ENCODE data around the gene SLC5A3. TPM values are rescaled to one million over a fixed set of nuclear protein-coding genes. Genes with fewer than 3 reads are reported as not detected.

Gene SLC5A3
- total and polyA plus RNA-seq, 12 donors = 0.58 to 7.4 (median 2.7) TPM

DNA sequence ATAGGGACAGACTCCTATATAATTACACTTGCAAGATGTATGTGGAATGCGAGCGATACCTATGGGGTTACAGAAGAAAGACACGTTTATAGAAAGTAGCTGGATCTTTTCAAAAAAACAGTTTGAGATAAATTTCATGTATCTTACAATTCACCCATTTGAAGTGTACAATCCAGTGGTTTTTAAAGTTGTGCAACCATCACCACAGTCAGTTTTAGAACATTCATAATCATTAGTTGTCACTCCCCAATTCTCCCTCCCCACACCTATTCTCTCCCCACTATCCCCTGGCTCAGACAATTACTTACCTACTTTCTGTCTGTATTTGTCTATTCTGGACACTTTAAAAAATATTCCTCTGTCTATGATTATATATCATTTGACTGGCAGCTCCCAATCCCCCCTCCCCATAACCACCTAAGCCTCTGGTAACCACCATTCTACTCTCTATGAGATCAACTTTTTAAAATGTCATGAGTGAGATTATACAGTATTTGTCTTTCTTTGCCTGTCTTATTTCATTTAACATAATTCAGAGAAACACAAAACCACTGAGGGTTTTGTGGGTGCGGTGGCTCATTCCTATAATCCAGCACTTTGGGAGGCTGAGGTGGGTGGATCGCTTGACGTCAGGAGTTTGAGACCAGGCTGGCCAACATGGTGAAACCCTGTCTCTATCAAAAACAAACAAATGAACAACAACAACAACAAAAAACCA lies 39.1 kb downstream of the SLC5A3 start:
- ATAC-seq (no peak), DNase-seq (no peak)
- intact Hi-C loops (cut with DNase I) = no loop called here
- no peaks in the 10 kb centered on the region for H3K36me3 ChIP-seq
- 94 to 97% methylated on average over 6 of the region's 6 CpGs for WGBS, 2 donors
- no peak overlapping the region for H3K27ac ChIP-seq
- H3K4me1 ChIP-seq = peaks cover 0 to 16% (median 5%) of the 10 kb centered on the region in 9 donors
- H3K9me3 ChIP-seq = no peaks in the 10 kb centered on the region
- H3K27me3 ChIP-seq = no peaks in the 10 kb centered on the region
- no peak overlapping the region for H3K4me3 ChIP-seq
- TF ChIP-seq, protein P1, sequence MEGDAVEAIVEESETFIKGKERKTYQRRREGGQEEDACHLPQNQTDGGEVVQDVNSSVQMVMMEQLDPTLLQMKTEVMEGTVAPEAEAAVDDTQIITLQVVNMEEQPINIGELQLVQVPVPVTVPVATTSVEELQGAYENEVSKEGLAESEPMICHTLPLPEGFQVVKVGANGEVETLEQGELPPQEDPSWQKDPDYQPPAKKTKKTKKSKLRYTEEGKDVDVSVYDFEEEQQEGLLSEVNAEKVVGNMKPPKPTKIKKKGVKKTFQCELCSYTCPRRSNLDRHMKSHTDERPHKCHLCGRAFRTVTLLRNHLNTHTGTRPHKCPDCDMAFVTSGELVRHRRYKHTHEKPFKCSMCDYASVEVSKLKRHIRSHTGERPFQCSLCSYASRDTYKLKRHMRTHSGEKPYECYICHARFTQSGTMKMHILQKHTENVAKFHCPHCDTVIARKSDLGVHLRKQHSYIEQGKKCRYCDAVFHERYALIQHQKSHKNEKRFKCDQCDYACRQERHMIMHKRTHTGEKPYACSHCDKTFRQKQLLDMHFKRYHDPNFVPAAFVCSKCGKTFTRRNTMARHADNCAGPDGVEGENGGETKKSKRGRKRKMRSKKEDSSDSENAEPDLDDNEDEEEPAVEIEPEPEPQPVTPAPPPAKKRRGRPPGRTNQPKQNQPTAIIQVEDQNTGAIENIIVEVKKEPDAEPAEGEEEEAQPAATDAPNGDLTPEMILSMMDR (IDR thresholded peaks at IDR 0.05) = no peak

DNA sequence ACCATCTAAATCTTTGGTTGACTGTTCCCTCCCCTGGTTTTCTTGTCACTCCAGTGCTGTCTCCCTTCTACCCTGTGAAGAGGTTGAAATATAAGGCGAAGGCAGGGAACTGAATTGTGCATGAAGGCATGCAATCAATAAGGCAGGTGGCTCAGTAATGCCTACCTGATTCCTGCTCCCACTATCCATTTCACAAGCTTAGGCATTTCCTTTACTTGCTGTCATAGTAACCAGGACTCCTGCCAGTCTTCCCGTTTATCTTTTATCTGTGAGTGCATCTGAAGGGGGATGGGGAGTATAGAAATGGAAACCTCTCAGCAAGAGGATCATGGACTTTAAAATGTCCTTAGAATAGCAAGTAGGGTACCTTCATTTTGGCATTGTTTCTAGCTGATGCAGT lies 40.5 kb downstream of the SLC5A3 start:
- Histone ChIP-seq H3K9me3 (no peaks in the 10 kb centered on the region), H3K27ac (no peak overlapping the region), H3K36me3 (no peaks in the 10 kb centered on the region), H3K4me3 (no peak overlapping the region), H3K4me1 (peaks cover 0 to 16% (median 5%) of the 10 kb centered on the region in 9 donors), H3K27me3 (no peaks in the 10 kb centered on the region)
- WGBS, 2 donors = 32 to 49% methylated on average over 2 of the region's 2 CpGs
- no peak for DNase-seq
- TF ChIP-seq, protein P1 (IDR thresholded peaks at IDR 0.05) = no peak
- intact Hi-C loops (cut with DNase I) = no loop called here
- no peak for ATAC-seq

DNA sequence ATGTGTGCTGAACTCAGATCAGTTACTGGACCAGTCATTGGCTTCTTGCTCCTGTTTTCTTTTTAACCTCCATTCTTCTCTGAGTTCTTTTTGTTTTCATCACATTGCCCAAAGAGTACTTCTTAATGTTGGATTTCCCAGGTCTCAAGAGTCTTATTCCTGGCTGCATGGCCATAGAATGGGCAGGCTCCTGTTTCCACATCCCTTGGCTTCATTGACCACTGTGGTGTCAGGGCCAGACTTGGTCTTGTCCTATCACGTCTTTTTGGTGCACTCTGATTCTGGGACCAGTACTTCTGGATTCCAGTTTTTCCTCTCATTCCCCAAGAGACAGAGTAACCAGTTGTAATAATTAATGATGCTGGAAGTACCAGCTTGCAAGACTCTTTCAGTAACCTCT lies 41.8 kb downstream of the SLC5A3 start:
- Histone ChIP-seq H3K36me3 (no peaks in the 10 kb centered on the region), H3K4me1 (peaks cover 0 to 18% (median 6%) of the 10 kb centered on the region in 9 donors), H3K9me3 (no peaks in the 10 kb centered on the region), H3K27ac (no peak overlapping the region), H3K27me3 (no peaks in the 10 kb centered on the region), H3K4me3 (no peak overlapping the region)
- intact Hi-C loops (cut with DNase I) = no loop called here
- 64 to 68% methylated on average over 1 of the region's 1 CpG for WGBS, 2 donors
- DNase-seq = no peak
- ATAC-seq = peak in 1 of 8 donors; percentile 29
- TF ChIP-seq, protein P1 (IDR thresholded peaks at IDR 0.05) = no peak

DNA sequence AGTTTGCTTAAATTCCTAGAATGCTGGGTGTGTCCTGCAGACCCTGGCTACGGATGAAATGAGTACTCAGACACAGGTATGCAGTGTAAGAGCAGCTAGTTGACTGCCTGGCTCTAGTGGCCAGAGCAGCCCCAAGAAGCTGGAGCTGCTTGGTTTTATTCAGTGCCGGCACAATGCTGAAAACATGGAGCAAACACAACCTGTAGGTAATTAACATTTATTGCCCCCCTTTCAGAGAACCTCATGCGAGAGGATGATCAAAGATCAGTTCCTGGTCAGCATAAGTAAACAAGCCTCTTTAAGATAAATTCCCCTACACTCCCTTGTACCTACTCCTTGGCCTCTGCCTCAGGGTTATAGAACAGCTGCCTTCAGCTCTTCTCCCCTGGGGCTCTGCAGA lies 43.2 kb downstream of the SLC5A3 start:
- Histone ChIP-seq H3K27ac (no peak overlapping the region), H3K36me3 (no peaks in the 10 kb centered on the region), H3K27me3 (no peaks in the 10 kb centered on the region), H3K4me3 (no peak overlapping the region), H3K4me1 (peaks cover 0 to 31% (median 9%) of the 10 kb centered on the region in 9 donors), H3K9me3 (no peaks in the 10 kb centered on the region)
- DNase-seq = no peak
- intact Hi-C loops (cut with DNase I) = no loop called here
- 93% methylated on average over 3 of the region's 3 CpGs for WGBS, 2 donors
- ATAC-seq = no peak
- TF ChIP-seq, protein P1 (IDR thresholded peaks at IDR 0.05) = no peak

All from heart right ventricle (tissue), 16 donors.